Ishikawa (cell line): Measurements from ENCODE around the gene SEC14L6.

Experiments
- CEBPB ChIP-seq: IDR thresholded peaks from 2 replicates; pipeline ENCODE4 v1.6.1; 2012
- CREB1 ChIP-seq: IDR thresholded peaks from 2 replicates; pipeline ENCODE4 v1.6.1; 2012; ENCODE audit warnings: low read depth
- EGR1 ChIP-seq: IDR thresholded peaks from 2 replicates; pipeline ENCODE4 v1.6.1; 2012
- EP300 ChIP-seq: IDR thresholded peaks from 2 replicates; pipeline ENCODE4 v1.6.1; 2012; ENCODE audit warnings: borderline replicate concordance
- FOXM1 ChIP-seq: IDR thresholded peaks from 2 replicates; pipeline ENCODE4 v1.6.1; 2012; ENCODE audit warnings: low read depth, borderline replicate concordance
- NFIC ChIP-seq: IDR thresholded peaks from 2 replicates; pipeline ENCODE4 v1.6.1; 2012
- RAD21 ChIP-seq: IDR thresholded peaks from 2 replicates; pipeline ENCODE4 v1.6.1; 2012; ENCODE audit warnings: low read depth
- TAF1 ChIP-seq: IDR thresholded peaks from 2 replicates; pipeline ENCODE4 v1.6.1; 2012; ENCODE audit warnings: low read depth, mild to moderate bottlenecking
- TCF12 ChIP-seq: IDR thresholded peaks from 2 replicates; pipeline ENCODE4 v1.6.1; 2012; ENCODE audit warnings: low read depth
- TEAD4 ChIP-seq: IDR thresholded peaks from 2 replicates; pipeline ENCODE4 v1.6.1; 2012
- YY1 ChIP-seq: IDR thresholded peaks from 2 replicates; pipeline ENCODE4 v1.6.1; 2012; ENCODE audit warnings: low read depth
- ZBTB7A ChIP-seq: IDR thresholded peaks from 2 replicates; pipeline ENCODE4 v1.6.1; 2012; ENCODE audit warnings: low read depth
- TF ChIP-seq, protein P1 (sequence below): IDR thresholded peaks from 2 replicates; pipeline ENCODE4 v1.6.1; 2012
- TF ChIP-seq, protein P2 (sequence below): IDR thresholded peaks from 2 replicates; pipeline ENCODE4 v1.6.1; 2012; ENCODE audit warnings: low read depth, mild to moderate bottlenecking
- TF ChIP-seq, protein P3 (sequence below): IDR thresholded peaks from 2 replicates; pipeline ENCODE4 v1.6.1; 2012

SEC14L6 gene

DNA sequence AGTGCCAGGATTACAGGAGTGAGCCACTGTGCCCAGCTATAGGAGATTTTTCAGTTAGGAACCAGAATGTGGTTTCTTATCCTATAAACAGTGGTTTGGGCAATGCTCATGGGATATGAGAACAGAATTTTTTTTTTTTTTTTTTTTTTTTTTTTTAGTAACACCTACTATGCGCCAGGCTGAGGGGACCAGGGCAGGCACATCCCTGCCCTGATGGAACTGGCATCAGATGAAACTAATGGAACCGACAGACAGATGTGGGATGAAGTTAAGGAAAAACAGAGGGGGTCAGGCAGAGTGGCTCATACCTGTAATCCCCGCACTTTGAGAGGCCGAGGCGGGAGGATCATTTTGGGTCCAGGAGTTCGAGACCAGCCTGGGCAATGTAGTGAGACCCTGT lies 45.9 kb downstream of the SEC14L6 start:
- TF ChIP-seq, protein P1, sequence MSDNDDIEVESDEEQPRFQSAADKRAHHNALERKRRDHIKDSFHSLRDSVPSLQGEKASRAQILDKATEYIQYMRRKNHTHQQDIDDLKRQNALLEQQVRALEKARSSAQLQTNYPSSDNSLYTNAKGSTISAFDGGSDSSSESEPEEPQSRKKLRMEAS, result no peak
- no peak for TF ChIP-seq EP300
- no peak for TF ChIP-seq NFIC
- no peak for TF ChIP-seq CREB1
- TF ChIP-seq, protein P2, sequence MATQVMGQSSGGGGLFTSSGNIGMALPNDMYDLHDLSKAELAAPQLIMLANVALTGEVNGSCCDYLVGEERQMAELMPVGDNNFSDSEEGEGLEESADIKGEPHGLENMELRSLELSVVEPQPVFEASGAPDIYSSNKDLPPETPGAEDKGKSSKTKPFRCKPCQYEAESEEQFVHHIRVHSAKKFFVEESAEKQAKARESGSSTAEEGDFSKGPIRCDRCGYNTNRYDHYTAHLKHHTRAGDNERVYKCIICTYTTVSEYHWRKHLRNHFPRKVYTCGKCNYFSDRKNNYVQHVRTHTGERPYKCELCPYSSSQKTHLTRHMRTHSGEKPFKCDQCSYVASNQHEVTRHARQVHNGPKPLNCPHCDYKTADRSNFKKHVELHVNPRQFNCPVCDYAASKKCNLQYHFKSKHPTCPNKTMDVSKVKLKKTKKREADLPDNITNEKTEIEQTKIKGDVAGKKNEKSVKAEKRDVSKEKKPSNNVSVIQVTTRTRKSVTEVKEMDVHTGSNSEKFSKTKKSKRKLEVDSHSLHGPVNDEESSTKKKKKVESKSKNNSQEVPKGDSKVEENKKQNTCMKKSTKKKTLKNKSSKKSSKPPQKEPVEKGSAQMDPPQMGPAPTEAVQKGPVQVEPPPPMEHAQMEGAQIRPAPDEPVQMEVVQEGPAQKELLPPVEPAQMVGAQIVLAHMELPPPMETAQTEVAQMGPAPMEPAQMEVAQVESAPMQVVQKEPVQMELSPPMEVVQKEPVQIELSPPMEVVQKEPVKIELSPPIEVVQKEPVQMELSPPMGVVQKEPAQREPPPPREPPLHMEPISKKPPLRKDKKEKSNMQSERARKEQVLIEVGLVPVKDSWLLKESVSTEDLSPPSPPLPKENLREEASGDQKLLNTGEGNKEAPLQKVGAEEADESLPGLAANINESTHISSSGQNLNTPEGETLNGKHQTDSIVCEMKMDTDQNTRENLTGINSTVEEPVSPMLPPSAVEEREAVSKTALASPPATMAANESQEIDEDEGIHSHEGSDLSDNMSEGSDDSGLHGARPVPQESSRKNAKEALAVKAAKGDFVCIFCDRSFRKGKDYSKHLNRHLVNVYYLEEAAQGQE, result no peak
- TF ChIP-seq CEBPB, result no peak
- no peak for TF ChIP-seq FOXM1
- TF ChIP-seq EGR1, result no peak
- no peak for TF ChIP-seq TEAD4
- no peak for TF ChIP-seq TCF12
- no peak for TF ChIP-seq TAF1

DNA sequence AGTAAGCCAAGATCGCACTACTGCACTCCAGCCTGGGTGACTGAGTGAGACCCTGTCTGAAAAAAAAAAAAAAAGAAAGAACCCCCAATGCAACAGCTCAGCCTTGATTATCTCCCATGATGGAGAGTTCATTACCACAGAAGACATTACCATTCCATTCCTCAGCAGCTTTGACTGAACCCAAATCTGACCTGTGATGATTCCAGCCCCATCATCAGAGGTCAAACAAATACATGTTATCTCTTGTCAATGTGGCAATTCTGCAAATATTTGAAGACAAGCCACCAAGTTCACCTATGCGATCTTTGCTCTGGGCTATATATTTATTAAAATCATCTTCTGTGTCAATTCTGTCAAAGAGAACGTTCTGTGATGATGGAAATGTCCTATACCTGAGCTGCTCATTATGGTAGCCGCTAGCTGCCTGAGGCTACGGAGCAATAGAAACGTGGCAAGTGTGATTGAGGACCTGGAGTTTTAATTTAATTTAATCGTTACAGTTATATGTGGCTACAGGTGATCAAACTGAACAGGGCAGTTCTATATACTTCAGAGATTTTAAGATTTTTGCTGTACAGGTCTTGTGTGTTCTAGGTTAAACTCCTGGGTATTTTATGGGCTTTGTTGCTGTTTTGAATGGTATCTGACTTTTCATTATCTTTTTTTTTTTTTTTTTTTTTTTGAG lies 48.9 kb downstream of the SEC14L6 start:
- TF ChIP-seq ZBTB7A, result no peak
- no peak for TF ChIP-seq EP300
- TF ChIP-seq NFIC, result no peak
- no peak for TF ChIP-seq CREB1
- TF ChIP-seq, protein P2, result no peak

DNA sequence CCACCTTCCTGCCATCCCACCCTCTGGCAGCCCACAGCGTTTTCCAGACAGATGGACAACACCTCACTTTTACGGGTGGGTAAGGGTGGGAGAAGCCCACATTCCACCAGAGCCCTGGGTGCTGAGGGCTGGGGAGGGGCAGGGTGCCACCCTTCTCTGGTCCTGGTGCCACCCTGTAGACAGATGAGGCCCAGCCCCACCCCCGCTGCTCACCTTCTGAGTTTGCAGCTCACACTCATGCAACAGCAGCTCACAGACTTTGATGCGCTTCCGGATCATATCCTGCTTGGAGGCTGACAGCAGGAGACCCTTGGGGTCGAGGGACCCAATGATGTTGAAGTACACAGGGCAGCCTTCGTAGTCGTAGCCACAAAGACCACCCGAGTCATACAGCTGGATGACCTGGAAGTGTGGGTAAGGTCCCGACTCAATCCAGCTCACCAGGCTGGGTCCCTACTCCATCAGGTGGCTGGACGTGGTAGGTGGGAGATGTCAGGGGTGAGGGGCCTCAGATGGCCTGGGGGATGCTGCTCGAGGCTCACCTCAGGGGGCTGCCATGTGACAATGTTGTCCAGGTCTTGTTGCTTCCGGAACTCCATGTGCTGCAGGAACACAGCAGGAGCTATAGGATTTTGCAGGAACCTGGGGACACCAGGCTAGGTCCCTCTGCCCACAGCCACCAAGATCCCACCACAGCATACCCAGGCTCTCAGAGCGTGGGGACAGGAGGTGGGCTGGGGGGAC lies 51.3 kb downstream of the SEC14L6 start:
- no peak for TF ChIP-seq RAD21
- no peak for TF ChIP-seq TCF12
- TF ChIP-seq TEAD4, result no peak
- no peak for TF ChIP-seq YY1
- TF ChIP-seq ZBTB7A, result no peak
- TF ChIP-seq, protein P2, result no peak
- TF ChIP-seq CREB1, result no peak
- no peak for TF ChIP-seq EP300
- TF ChIP-seq EGR1, result no peak
- TF ChIP-seq FOXM1, result no peak
- TF ChIP-seq, protein P3, sequence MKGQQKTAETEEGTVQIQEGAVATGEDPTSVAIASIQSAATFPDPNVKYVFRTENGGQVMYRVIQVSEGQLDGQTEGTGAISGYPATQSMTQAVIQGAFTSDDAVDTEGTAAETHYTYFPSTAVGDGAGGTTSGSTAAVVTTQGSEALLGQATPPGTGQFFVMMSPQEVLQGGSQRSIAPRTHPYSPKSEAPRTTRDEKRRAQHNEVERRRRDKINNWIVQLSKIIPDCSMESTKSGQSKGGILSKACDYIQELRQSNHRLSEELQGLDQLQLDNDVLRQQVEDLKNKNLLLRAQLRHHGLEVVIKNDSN, result no peak
- no peak for TF ChIP-seq NFIC
- TF ChIP-seq, protein P1, result no peak
- TF ChIP-seq CEBPB, result no peak
- no peak for TF ChIP-seq TAF1

DNA sequence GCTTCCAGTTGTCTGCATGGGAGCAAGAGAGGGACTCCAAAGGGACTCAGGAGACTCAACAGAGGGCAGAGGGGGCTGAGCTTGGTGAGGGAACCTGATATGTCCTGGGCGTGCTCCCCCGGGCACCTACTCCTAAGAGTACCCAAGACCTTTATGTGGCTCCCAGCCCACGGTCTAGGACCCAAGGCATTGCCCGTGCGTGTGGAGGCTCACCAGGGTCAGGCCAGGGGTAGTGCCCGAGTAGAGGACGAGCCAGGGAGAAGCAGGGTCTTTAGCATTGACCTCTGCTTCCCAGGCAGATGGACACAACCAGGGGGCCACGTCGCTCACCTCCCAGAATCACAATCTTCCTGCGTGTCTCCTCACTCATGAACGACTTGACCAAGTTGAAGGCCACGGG lies 54.4 kb downstream of the SEC14L6 start:
- no peak for TF ChIP-seq ZBTB7A
- TF ChIP-seq CREB1, result no peak
- TF ChIP-seq, protein P2, result no peak
- no peak for TF ChIP-seq CEBPB
- TF ChIP-seq TEAD4, result no peak
- no peak for TF ChIP-seq EP300
- TF ChIP-seq TCF12, result no peak
